HepG2 (cell line): Measurements from ENCODE around the gene CORO7. TPM values are rescaled to one million over a fixed set of nuclear protein-coding genes. Genes with fewer than 3 reads are reported as not detected.

ENCODE experiments used
- AGO1 ChIP-seq: fragments of 200-400 bp; formaldehyde crosslinking; IDR thresholded peaks from 2 replicates; pipeline ENCODE4 v1.6.1; 2017; ENCODE audit warnings: mild to moderate bottlenecking, low read depth, low read length, moderate library complexity; ENCODE audit not compliant: poor library complexity, severe bottlenecking
- ARHGAP35 ChIP-seq: sonication (generic); formaldehyde crosslinking; IDR thresholded peaks from 2 replicates; pipeline ENCODE4 v1.9.0; 2022; ENCODE audit warnings: mild to moderate bottlenecking, inconsistent platforms, moderate library complexity, missing genetic modification reagents, borderline replicate concordance
- ATF1 ChIP-seq: IDR thresholded peaks from 2 replicates; pipeline ENCODE4 v1.6.1; 2016; ENCODE audit warnings: mild to moderate bottlenecking, control low read depth
- BRF2 ChIP-seq: sonication (generic); formaldehyde crosslinking; IDR thresholded peaks from 2 replicates; pipeline ENCODE4 v1.8.1; 2022; ENCODE audit warnings: mild to moderate bottlenecking, missing genetic modification reagents
- E2F2 ChIP-seq: sonication (generic); formaldehyde crosslinking; IDR thresholded peaks from 2 replicates; pipeline ENCODE4 v1.4.0; 2020; ENCODE audit warnings: missing genetic modification reagents, borderline replicate concordance
- KLF12 ChIP-seq: sonication (generic); formaldehyde crosslinking; IDR thresholded peaks from 2 replicates; pipeline ENCODE4 v1.4.0; 2020; ENCODE audit warnings: missing genetic modification reagents, borderline replicate concordance
- MEIS2 ChIP-seq: sonication (generic); formaldehyde crosslinking; IDR thresholded peaks from 2 replicates; pipeline ENCODE4 v1.9.0; 2021; ENCODE audit warnings: mild to moderate bottlenecking, missing genetic modification reagents
- MIXL1 ChIP-seq: IDR thresholded peaks from 2 replicates; pipeline ENCODE4 v1.6.1; 2016
- MYNN ChIP-seq: sonication (generic); formaldehyde crosslinking; IDR thresholded peaks from 2 replicates; pipeline ENCODE4 v1.4.0; 2020; ENCODE audit warnings: mild to moderate bottlenecking, low read depth, missing genetic modification reagents
- RAD21 ChIP-seq: fragments of 450-650 bp; formaldehyde crosslinking; IDR thresholded peaks from 2 replicates; pipeline ENCODE4 v1.5.0; 2020; ENCODE audit warnings: mild to moderate bottlenecking
- REPIN1 ChIP-seq: sonication (generic); formaldehyde crosslinking; IDR thresholded peaks from 2 replicates; pipeline ENCODE4 v1.8.0; 2022; ENCODE audit warnings: missing genetic modification reagents, low read depth, mild to moderate bottlenecking, borderline replicate concordance
- SIX1 ChIP-seq: sonication (generic); formaldehyde crosslinking; IDR thresholded peaks from 2 replicates; pipeline ENCODE4 v1.4.0; 2020; ENCODE audit warnings: missing genetic modification reagents, borderline replicate concordance
- SNAPC5 ChIP-seq: sonication (generic); formaldehyde crosslinking; IDR thresholded peaks from 2 replicates; pipeline ENCODE4 v1.8.1; 2023; ENCODE audit warnings: mild to moderate bottlenecking, missing genetic modification reagents, borderline replicate concordance
- TAF1 ChIP-seq: sonication (generic); formaldehyde crosslinking; IDR thresholded peaks from 2 replicates; pipeline ENCODE4 v1.4.0; 2020; ENCODE audit warnings: missing genetic modification reagents
- TFDP1 ChIP-seq: IDR thresholded peaks from 2 replicates; pipeline ENCODE4 v1.6.1; 2016; ENCODE audit warnings: missing compliant biosample characterization, missing genetic modification reagents, borderline replicate concordance
- TSC22D2 ChIP-seq: sonication (generic); formaldehyde crosslinking; IDR thresholded peaks from 2 replicates; pipeline ENCODE4 v1.5.1; 2020; ENCODE audit warnings: missing genetic modification reagents, mild to moderate bottlenecking, borderline replicate concordance
- ZNF124 ChIP-seq: sonication (generic); formaldehyde crosslinking; IDR thresholded peaks from 2 replicates; pipeline ENCODE4 v1.4.0; 2020; ENCODE audit warnings: missing genetic modification reagents
- ZNF30 ChIP-seq: sonication (generic); formaldehyde crosslinking; IDR thresholded peaks from 2 replicates; pipeline ENCODE4 v1.5.0; 2020; ENCODE audit warnings: mild to moderate bottlenecking, missing genetic modification reagents
- ZNF317 ChIP-seq: sonication (generic); formaldehyde crosslinking; IDR thresholded peaks from 2 replicates; pipeline ENCODE4 v1.5.0; 2020; ENCODE audit warnings: mild to moderate bottlenecking, missing genetic modification reagents
- ZNF451 ChIP-seq: sonication (generic); formaldehyde crosslinking; IDR thresholded peaks from 2 replicates; pipeline ENCODE4 v1.5.0; 2020; ENCODE audit warnings: mild to moderate bottlenecking, missing genetic modification reagents
- ZNF644 ChIP-seq: IDR thresholded peaks from 2 replicates; pipeline ENCODE4 v1.6.1; 2016; ENCODE audit warnings: low read depth
- ZNF687 ChIP-seq: sonication (generic); formaldehyde crosslinking; IDR thresholded peaks from 2 replicates; pipeline ENCODE4 v1.5.1; 2020; ENCODE audit warnings: mild to moderate bottlenecking, missing genetic modification reagents, moderate library complexity
- ZSCAN22 ChIP-seq: sonication (generic); formaldehyde crosslinking; IDR thresholded peaks from 2 replicates; pipeline ENCODE4 v1.4.0; 2020; ENCODE audit warnings: mild to moderate bottlenecking, missing genetic modification reagents
- polyA plus RNA-seq, 8 experiments: library from polyadenylated mRNA; depleted of rRNA in 3 of 8; stranded (reverse) in 7 of 8; unstranded in 1 of 8; fragments of >200 nt; fragmentation: Illumina TruSeq in 4 of 8; extraction: Trizol in 4 of 8; gene quantifications; 2 replicates each; pipeline versions ENCODE4 v1.2.1 to v1.2.3, GENCODE V29; 2011 to 2016; ENCODE audit warnings: low read depth in 4 of 8, missing spikeins in 1 of 8, mixed read lengths in 1 of 8; ENCODE audit not compliant: insufficient read depth in 1 of 8
- total RNA-seq, 5 experiments: library from RNA; depleted of rRNA; stranded (reverse); fragments of >200 nt; fragmentation: Illumina TruSeq; extraction: Trizol; gene quantifications; 2 replicates each; pipeline ENCODE4 v1.2.3, GENCODE V29; 2016; ENCODE audit warnings: low read depth in 1 of 5

The CORO7 gene
- total and polyA plus RNA-seq, 2 of the 13 experiments (the other 11 are each of a cell fraction or from before 2014, with no cell fraction given): 9.9 to 14.3 TPM

GRCh38 chr16:4381935-4382794 is 34.2 kb downstream of the CORO7 start (continued):
- no peak for TF ChIP-seq ZNF317 (CRISPR knock-in tag)
- TF ChIP-seq ZNF30: no peak
- TF ChIP-seq MYNN (CRISPR knock-in tag): no peak
- no peak for TF ChIP-seq REPIN1 (CRISPR knock-in tag)
- TF ChIP-seq BRF2 (CRISPR knock-in tag): no peak
- TF ChIP-seq TAF1 (CRISPR knock-in tag): no peak
- no peak for TF ChIP-seq TFDP1 (CRISPR knock-in tag)
- TF ChIP-seq ZSCAN22 (CRISPR knock-in tag): no peak
- TF ChIP-seq ZNF124 (CRISPR knock-in tag): no peak
- no peak for TF ChIP-seq ARHGAP35 (CRISPR knock-in tag)
- TF ChIP-seq ZNF644 (CRISPR knock-in tag): no peak
- TF ChIP-seq RAD21: no peak
- no peak for TF ChIP-seq KLF12 (CRISPR knock-in tag)
- TF ChIP-seq ZNF687 (CRISPR knock-in tag): peak; percentile 17; the same call in 1 of the 2 replicates
- no peak for TF ChIP-seq SNAPC5 (CRISPR knock-in tag)
- TF ChIP-seq E2F2: no peak
- no peak for TF ChIP-seq TSC22D2 (CRISPR knock-in tag)
- TF ChIP-seq ZNF451 (CRISPR knock-in tag): 0 out of 2 replicates have a peak, but pooled peaks have one; percentile 12
- no peak for TF ChIP-seq MIXL1 (CRISPR knock-in tag)
- peak; percentile 90 for TF ChIP-seq AGO1
- TF ChIP-seq ATF1: no peak
- no peak for TF ChIP-seq SIX1 (CRISPR knock-in tag)
- no peak for TF ChIP-seq MEIS2 (CRISPR knock-in tag)
